SK-N-SH (cell line): Measurements from ENCODE around the gene ROBO4. TPM values are rescaled to one million over a fixed set of nuclear protein-coding genes. Genes with fewer than 3 reads are reported as not detected.

Experiments
- CTCF ChIA-PET: fragments of 300-600, 350-600 bp; formaldehyde crosslinking; extraction: SDS; loops from one replicate; lab custom pipeline; 2021; lab: Yijun Ruan, JAX
- POLR2A ChIA-PET: fragments of 350-600 bp; sonication (Branson Sonifier 250); formaldehyde crosslinking; extraction: SDS; loops from one replicate; lab custom pipeline; 2020; ENCODE audit warnings: antibody characterized with exemption, inconsistent platforms; lab: Yijun Ruan, JAX
- DNase-seq: peaks from one replicate; pipeline ENCODE4 v3.0.0; 2012
- H2AFZ ChIP-seq: fragments of 200-600 bp; sonication (generic); 2 replicates; pipeline ENCODE4 v1.8.1; 2016; ENCODE audit warnings: antibody characterized with exemption, mild to moderate bottlenecking, low read depth
- H3F3A ChIP-seq: fragments of 200-600 bp; sonication (generic); replicated peaks from 2 replicates; pipeline ENCODE3; 2016; ENCODE audit warnings: antibody characterized with exemption, mild to moderate bottlenecking; ENCODE audit not compliant: insufficient read depth
- H3K27ac ChIP-seq, 2 experiments: fragments of 200-500 bp in 1 of 2; fragments of 200-600 bp in 1 of 2; sonication (Bioruptor generic) in 1 of 2; sonication (generic), shearing (Covaris generic) in 1 of 2; 2 replicates each; pipeline versions ENCODE4 v1.5.1 to v1.6.1; 2014 to 2016; ENCODE audit warnings: low read depth in 2 of 2, inconsistent platforms in 1 of 2, low read length in 1 of 2, mild to moderate bottlenecking in 1 of 2, mixed read lengths in 1 of 2
- H3K27me3 ChIP-seq: fragments of 200-600 bp; sonication (generic), shearing (Covaris generic); 2 replicates; pipeline ENCODE4 v1.6.1; 2016; ENCODE audit warnings: mixed run types; ENCODE audit not compliant: insufficient read depth
- H3K36me3 ChIP-seq, 2 experiments: fragments of 200-500 bp in 1 of 2; fragments of 200-600 bp in 1 of 2; sonication (Bioruptor generic) in 1 of 2; sonication (generic) in 1 of 2; replicated peaks in 1 of 2; 2 replicates each; pipeline versions ENCODE3 to v1.5.1; 2014 to 2016; ENCODE audit warnings: low read length in 1 of 2, mild to moderate bottlenecking in 1 of 2; ENCODE audit not compliant: insufficient read depth in 2 of 2, control insufficient read depth in 1 of 2
- H3K4me1 ChIP-seq, 2 experiments: fragments of 200-500 bp in 1 of 2; fragments of 200-600 bp in 1 of 2; sonication (Bioruptor generic) in 1 of 2; sonication (generic), shearing (Covaris generic) in 1 of 2; 2 replicates each; pipeline versions ENCODE4 v1.5.1 to v1.6.1; 2014 to 2016; ENCODE audit warnings: low read depth in 1 of 2, low read length in 1 of 2, mixed run types in 1 of 2; ENCODE audit not compliant: insufficient read depth in 2 of 2, control insufficient read depth in 1 of 2
- H3K4me2 ChIP-seq: fragments of 200-600 bp; sonication (generic), shearing (Covaris generic); 2 replicates; pipeline ENCODE4 v1.6.1; 2017; ENCODE audit warnings: mixed run types
- H3K4me3 ChIP-seq, 2 experiments: fragments of 200-500 bp in 1 of 2; fragments of 200-600 bp in 1 of 2; sonication (Bioruptor generic) in 1 of 2; sonication (generic), shearing (Covaris generic) in 1 of 2; 2 replicates each; pipeline versions ENCODE4 v1.5.1 to v1.8.1; 2014 to 2016; ENCODE audit warnings: low read depth in 2 of 2, inconsistent platforms in 1 of 2, low read length in 1 of 2, mild to moderate bottlenecking in 1 of 2, mixed read lengths in 1 of 2, moderate library complexity in 1 of 2
- H3K79me2 ChIP-seq: fragments of 200-600 bp; sonication (generic); 2 replicates; pipeline ENCODE4 v1.8.1; 2017; ENCODE audit warnings: mild to moderate bottlenecking; ENCODE audit not compliant: insufficient read depth
- H3K9ac ChIP-seq: fragments of 200-600 bp; sonication (generic); 2 replicates; pipeline ENCODE4 v1.6.1; 2017; ENCODE audit warnings: mixed run types
- H3K9me2 ChIP-seq: fragments of 200-600 bp; sonication (generic); 2 replicates; pipeline ENCODE4 v1.6.1; 2017; ENCODE audit warnings: mixed run types
- H3K9me3 ChIP-seq: fragments of 200-600 bp; sonication (generic); 2 replicates; pipeline ENCODE4 v1.6.1; 2017; ENCODE audit warnings: mixed run types, mild to moderate bottlenecking, moderate library complexity
- H4K20me1 ChIP-seq: fragments of 200-600 bp; sonication (generic); 2 replicates; pipeline ENCODE4 v1.6.1; 2017; ENCODE audit warnings: mild to moderate bottlenecking, mixed run types; ENCODE audit not compliant: insufficient read depth
- CTCF ChIP-seq: fragments of 200-600 bp; sonication (generic); IDR thresholded peaks from 2 replicates; pipeline ENCODE4 v1.6.1; 2017; ENCODE audit warnings: antibody characterized with exemption, mild to moderate bottlenecking, moderate library complexity
- EZH2phosphoT487 ChIP-seq: fragments of 200-600 bp; sonication (generic); IDR thresholded peaks from 2 replicates; pipeline ENCODE4 v1.6.1; 2017; ENCODE audit warnings: low read depth, mixed run types, mild to moderate bottlenecking, antibody characterized with exemption, moderate library complexity, borderline replicate concordance
- FOSL2 ChIP-seq: IDR thresholded peaks from 2 replicates; pipeline ENCODE4 v1.4.0; 2012; ENCODE audit warnings: low read depth, mild to moderate bottlenecking, moderate library complexity, borderline replicate concordance
- FOXJ3 ChIP-seq: sonication (generic); formaldehyde crosslinking; IDR thresholded peaks from 2 replicates; pipeline ENCODE4 v1.5.1; 2020; ENCODE audit warnings: mild to moderate bottlenecking, missing genetic modification reagents
- FOXM1 ChIP-seq: IDR thresholded peaks from 2 replicates; pipeline ENCODE4 v1.4.0; 2012; ENCODE audit warnings: low read depth, mild to moderate bottlenecking
- GATA2 ChIP-seq: sonication (generic); formaldehyde crosslinking; IDR thresholded peaks from 2 replicates; pipeline ENCODE4 v1.5.0; 2020; ENCODE audit warnings: mild to moderate bottlenecking, missing genetic modification reagents
- NRF1 ChIP-seq: IDR thresholded peaks from 2 replicates; pipeline ENCODE4 v1.6.1; 2012; ENCODE audit warnings: low read depth, mild to moderate bottlenecking, low read length
- POLR2AphosphoS5 ChIP-seq: IDR thresholded peaks from 2 replicates; pipeline ENCODE4 v1.6.1; 2012; ENCODE audit warnings: low read depth, low read length
- RXRA ChIP-seq: IDR thresholded peaks from 2 replicates; pipeline ENCODE4 v1.4.0; 2012; ENCODE audit warnings: low read depth, mild to moderate bottlenecking, borderline replicate concordance
- TCF12 ChIP-seq: IDR thresholded peaks from 2 replicates; pipeline ENCODE4 v1.4.0; 2012
- TEAD4 ChIP-seq: IDR thresholded peaks from 2 replicates; pipeline ENCODE4 v1.4.0; 2012; ENCODE audit warnings: mild to moderate bottlenecking, borderline replicate concordance; ENCODE audit not compliant: insufficient read depth
- YY1 ChIP-seq: IDR thresholded peaks from 2 replicates; pipeline ENCODE4 v1.4.0; 2012; ENCODE audit warnings: low read depth, mild to moderate bottlenecking
- ZBTB33 ChIP-seq: IDR thresholded peaks from 2 replicates; pipeline ENCODE4 v1.4.0; 2012; ENCODE audit warnings: low read depth, borderline replicate concordance
- WGBS: methylation state at CpG from one replicate; pipeline ENCODE4 v1.1.6; 2017; ENCODE audit warnings: low lambda C conversion rate; 5-methylcytosine and 5-hydroxymethylcytosine counted together
- polyA plus RNA-seq, 3 experiments: library from polyadenylated mRNA; depleted of rRNA; stranded (reverse); fragments of >200 nt; gene quantifications; 2 replicates each; pipeline ENCODE4 v1.2.3, GENCODE V29; 2012
- TF ChIP-seq, protein P1 (sequence below): IDR thresholded peaks from 2 replicates; pipeline ENCODE4; 2012
- TF ChIP-seq, protein P2 (sequence below): fragments of 150-350 bp; IDR thresholded peaks from 2 replicates; pipeline ENCODE4 v1.6.1; 2017; ENCODE audit warnings: antibody characterized with exemption, low read length, low read depth, borderline replicate concordance
- TF ChIP-seq, protein P3 (sequence below): IDR thresholded peaks from 2 replicates; pipeline ENCODE4 v1.4.0; 2012; ENCODE audit warnings: low read depth

ROBO4 gene
- polyA plus RNA-seq, 1 of the 3 experiments (the other 2 are of a cell fraction) = 0.95 TPM

DNA sequence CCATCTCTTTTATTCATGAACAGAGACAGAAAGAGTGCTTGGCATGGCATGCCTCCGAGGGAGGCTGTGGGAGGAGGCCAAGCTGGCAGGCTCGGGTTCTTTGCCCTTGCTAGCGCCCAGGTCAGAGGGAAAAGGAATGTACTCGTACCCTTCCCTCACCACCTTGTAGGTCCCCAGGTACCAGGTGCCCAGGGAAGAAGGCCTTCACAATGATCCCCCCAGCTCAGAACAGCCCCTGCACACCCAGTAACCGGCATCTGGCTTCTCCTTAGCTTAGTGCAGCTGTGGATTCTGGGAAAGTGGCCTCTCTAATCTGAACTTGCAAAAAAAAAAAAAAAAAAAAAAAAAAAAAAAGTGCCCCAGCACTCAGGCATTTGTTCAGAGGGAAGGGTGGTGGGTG is 22.7 kb upstream of the ROBO4 start:
- H3K27ac ChIP-seq = no peak overlapping the region
- peaks cover 1% of the 10 kb centered on the region for H3F3A ChIP-seq
- no peak overlapping the region for H3K9ac ChIP-seq
- peak overlapping the region; percentile 88; the same call in 1 of the 2 replicates for H2AFZ ChIP-seq
- no peaks in the 10 kb centered on the region for H3K9me2 ChIP-seq
- no peaks in the 10 kb centered on the region for H3K36me3 ChIP-seq
- H3K4me2 ChIP-seq = peak overlapping the region; percentile 65; the same call in 1 of the 2 replicates
- H4K20me1 ChIP-seq = no peaks in the 10 kb centered on the region
- CTCF ChIA-PET = interaction anchor here (0.9 to 1.2 kb wide), 2 partner anchors 23 to 83 kb away, joined by 3 read pairs; partner anchors contain the start of gene ROBO4
- POLR2A ChIA-PET = interaction anchor here (0.6 to 1.5 kb wide), 4 partner anchors 29 to 647 kb away, joined by 3 to 8 read pairs (median 4); no protein-coding TSS in a partner anchor
- WGBS = 94% methylated on average over 4 of the region's 5 CpGs
- DNase-seq = peak; percentile 43
- H3K9me3 ChIP-seq = no peaks in the 10 kb centered on the region
- H3K4me1 ChIP-seq = peaks cover 0 to 3% of the 10 kb centered on the region in 2 experiments; a peak in 1 of 4 replicates
- no peaks in the 10 kb centered on the region for H3K79me2 ChIP-seq
- no peak for TF ChIP-seq ZBTB33
- TF ChIP-seq, protein P1, sequence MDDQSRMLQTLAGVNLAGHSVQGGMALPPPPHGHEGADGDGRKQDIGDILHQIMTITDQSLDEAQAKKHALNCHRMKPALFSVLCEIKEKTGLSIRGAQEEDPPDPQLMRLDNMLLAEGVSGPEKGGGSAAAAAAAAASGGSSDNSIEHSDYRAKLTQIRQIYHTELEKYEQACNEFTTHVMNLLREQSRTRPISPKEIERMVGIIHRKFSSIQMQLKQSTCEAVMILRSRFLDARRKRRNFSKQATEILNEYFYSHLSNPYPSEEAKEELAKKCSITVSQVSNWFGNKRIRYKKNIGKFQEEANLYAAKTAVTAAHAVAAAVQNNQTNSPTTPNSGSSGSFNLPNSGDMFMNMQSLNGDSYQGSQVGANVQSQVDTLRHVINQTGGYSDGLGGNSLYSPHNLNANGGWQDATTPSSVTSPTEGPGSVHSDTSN = no peak
- TF ChIP-seq FOXJ3 (CRISPR knock-in tag) = no peak
- no peak for TF ChIP-seq NRF1
- TF ChIP-seq, protein P2, sequence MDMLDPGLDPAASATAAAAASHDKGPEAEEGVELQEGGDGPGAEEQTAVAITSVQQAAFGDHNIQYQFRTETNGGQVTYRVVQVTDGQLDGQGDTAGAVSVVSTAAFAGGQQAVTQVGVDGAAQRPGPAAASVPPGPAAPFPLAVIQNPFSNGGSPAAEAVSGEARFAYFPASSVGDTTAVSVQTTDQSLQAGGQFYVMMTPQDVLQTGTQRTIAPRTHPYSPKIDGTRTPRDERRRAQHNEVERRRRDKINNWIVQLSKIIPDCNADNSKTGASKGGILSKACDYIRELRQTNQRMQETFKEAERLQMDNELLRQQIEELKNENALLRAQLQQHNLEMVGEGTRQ = no peak
- TF ChIP-seq YY1 = no peak
- TF ChIP-seq FOSL2 = no peak
- TF ChIP-seq TEAD4 = no peak
- no peak for TF ChIP-seq CTCF
- TF ChIP-seq TCF12 = no peak
- TF ChIP-seq RXRA = no peak
- TF ChIP-seq, protein P3, sequence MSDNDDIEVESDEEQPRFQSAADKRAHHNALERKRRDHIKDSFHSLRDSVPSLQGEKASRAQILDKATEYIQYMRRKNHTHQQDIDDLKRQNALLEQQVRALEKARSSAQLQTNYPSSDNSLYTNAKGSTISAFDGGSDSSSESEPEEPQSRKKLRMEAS = no peak
- no peak for TF ChIP-seq POLR2AphosphoS5
- no peak for TF ChIP-seq GATA2 (CRISPR knock-in tag)
- TF ChIP-seq FOXM1 = no peak
- TF ChIP-seq EZH2phosphoT487 = no peak
- H3K27me3 ChIP-seq = no peaks in the 10 kb centered on the region
- no peak overlapping the region; a peak in 1 of 4 replicates for H3K4me3 ChIP-seq
